GM23248 (cell line): ENCODE data around the gene ERG. TPM values are rescaled to one million over a fixed set of nuclear protein-coding genes. Genes with fewer than 3 reads are reported as not detected.

ENCODE experiments used
- DNase-seq: peaks from one replicate; pipeline ENCODE4 v3.0.0-alpha.2; 2015
- H2AFZ ChIP-seq: fragments of 200-600 bp; sonication (generic); 2 replicates; pipeline ENCODE4 v1.6.1; 2016; ENCODE audit warnings: antibody characterized with exemption
- H3F3A ChIP-seq: fragments of 200-600 bp; sonication (generic); 2 replicates; pipeline ENCODE4 v1.6.1; 2016; ENCODE audit warnings: mild to moderate bottlenecking, antibody characterized with exemption, mixed run types; ENCODE audit not compliant: insufficient read depth
- H3K27ac ChIP-seq: fragments of 200-600 bp; sonication (generic); 2 replicates; pipeline ENCODE4 v1.5.1; 2016; ENCODE audit warnings: mild to moderate bottlenecking
- H3K27me3 ChIP-seq: fragments of 200-600 bp; sonication (generic); replicated peaks from 2 replicates; pipeline ENCODE4 v1.6.1; 2016; ENCODE audit warnings: mild to moderate bottlenecking; ENCODE audit not compliant: insufficient read depth
- H3K36me3 ChIP-seq: fragments of 200-600 bp; sonication (generic); 2 replicates; pipeline ENCODE4 v1.6.1; 2016; ENCODE audit warnings: low read depth, mild to moderate bottlenecking
- H3K4me1 ChIP-seq: fragments of 200-600 bp; sonication (generic); 2 replicates; pipeline ENCODE4 v1.6.1; 2016; ENCODE audit warnings: mild to moderate bottlenecking; ENCODE audit not compliant: insufficient read depth
- H3K4me2 ChIP-seq: fragments of 200-600 bp; sonication (generic); one replicate; pipeline ENCODE4 v1.6.1; 2016; ENCODE audit warnings: mild to moderate bottlenecking; ENCODE audit not compliant: unreplicated experiment
- H3K4me3 ChIP-seq: fragments of 200-600 bp; sonication (generic); 2 replicates; pipeline ENCODE4 v1.5.1; 2016; ENCODE audit warnings: mild to moderate bottlenecking
- H3K79me2 ChIP-seq: fragments of 200-600 bp; sonication (generic); 2 replicates; pipeline ENCODE4 v1.6.1; 2016; ENCODE audit warnings: mild to moderate bottlenecking; ENCODE audit not compliant: insufficient read depth
- H3K9ac ChIP-seq: fragments of 200-600 bp; sonication (generic); 2 replicates; pipeline ENCODE4 v1.6.1; 2016; ENCODE audit warnings: mild to moderate bottlenecking
- H3K9me2 ChIP-seq: fragments of 200-600 bp; sonication (generic); 2 replicates; pipeline ENCODE4 v1.6.1; 2016; ENCODE audit warnings: mixed run types, mild to moderate bottlenecking, moderate library complexity; ENCODE audit not compliant: insufficient read depth
- H3K9me3 ChIP-seq: fragments of 200-600 bp; sonication (generic); one replicate; pipeline ENCODE4 v1.6.1; 2017; ENCODE audit warnings: low read depth
- H4K20me1 ChIP-seq: fragments of 200-600 bp; sonication (generic); 2 replicates; pipeline ENCODE4 v1.6.0; 2016; ENCODE audit not compliant: insufficient read depth
- EZH2 ChIP-seq: fragments of 200-600 bp; sonication (generic); IDR thresholded peaks from 2 replicates; pipeline ENCODE4 v1.6.1; 2018; ENCODE audit warnings: antibody characterized with exemption, mild to moderate bottlenecking; ENCODE audit not compliant: insufficient read depth, poor library complexity, severe bottlenecking
- EZH2phosphoT487 ChIP-seq: fragments of 200-600 bp; sonication (generic); IDR thresholded peaks from 2 replicates; pipeline ENCODE4 v1.6.1; 2018; ENCODE audit warnings: antibody characterized with exemption, moderate library complexity, mild to moderate bottlenecking, low read depth; ENCODE audit not compliant: insufficient read depth
- WGBS, 2 experiments: methylation state at CpG; one replicate each; pipeline ENCODE4 v1.1.6; 2015 to 2017; ENCODE audit warnings: low lambda C conversion rate in 2 of 2, low coverage in 1 of 2; ENCODE audit errors: missing lambda C conversion rate in 2 of 2; 5-methylcytosine and 5-hydroxymethylcytosine counted together
- in situ Hi-C: fragments of 300-500 bp; cut with MboI; formaldehyde crosslinking; loops from 2 replicates; pipeline ENCODE4 v1.15.0; 2020
- polyA plus RNA-seq: library from polyadenylated mRNA; unstranded; fragments of >200 nt; fragmentation: Nextera tagmentation; extraction: Ambion mirVana; gene quantifications from 2 replicates; pipeline ENCODE4 v1.2.1, GENCODE V29; 2016
- small RNA-seq: library from RNA; depleted of rRNA; stranded (forward); fragments of <200 nt; gene quantifications from one replicate; pipeline ENCODE3, GENCODE V24; 2014; ENCODE audit warnings: low read depth, low replicate concordance
- total RNA-seq: library from RNA; depleted of rRNA; stranded (reverse); fragments of >200 nt; shearing (Covaris generic); gene quantifications from 2 replicates; pipeline ENCODE4 v1.2.3, GENCODE V29; 2014; rRNA removed

The ERG gene
- total and polyA plus RNA-seq, 2 experiments from 2014 or later, result 0.76 to 1.3 TPM

- DNase-seq, result no peak
- 90 to 92% methylated on average over 8 of the region's 8 CpGs for WGBS, 2 experiments
- no peak for TF ChIP-seq EZH2phosphoT487
- no peak for TF ChIP-seq EZH2
- Histone ChIP-seq H3K9me2 (no peaks in the 10 kb centered on the region), H3K9ac (no peak overlapping the region), H4K20me1 (no peaks in the 10 kb centered on the region), H3K27ac (no peak overlapping the region), H3K36me3 (no peaks in the 10 kb centered on the region), H3K4me3 (no peak overlapping the region), H3K4me2 (no peak overlapping the region), H3K79me2 (no peaks in the 10 kb centered on the region), H3K4me1 (peaks cover 8% of the 10 kb centered on the region), H3K9me3 (no peaks in the 10 kb centered on the region), H3K27me3 (no peaks in the 10 kb centered on the region), H2AFZ (no peak overlapping the region), H3F3A (no peaks in the 10 kb centered on the region)
- in situ Hi-C loops, result no loop called here
Measured at GRCh38 chr21:38333301-38334272, 164.7 kb downstream of the ERG start.

- no peak overlapping the region for H3K27ac ChIP-seq
- in situ Hi-C loops, result no loop called here
- H3K4me1 ChIP-seq, result peaks cover 32% of the 10 kb centered on the region
- no peaks in the 10 kb centered on the region for H3K36me3 ChIP-seq
- H3K9me2 ChIP-seq, result no peaks in the 10 kb centered on the region
- H3K4me3 ChIP-seq, result no peak overlapping the region
- no peaks in the 10 kb centered on the region for H3K27me3 ChIP-seq
- no peak for TF ChIP-seq EZH2
- no peak for TF ChIP-seq EZH2phosphoT487
- H3K9me3 ChIP-seq, result no peaks in the 10 kb centered on the region
- no peaks in the 10 kb centered on the region for H4K20me1 ChIP-seq
- H3K79me2 ChIP-seq, result no peaks in the 10 kb centered on the region
- no peak overlapping the region for H2AFZ ChIP-seq
- no peak overlapping the region for H3K4me2 ChIP-seq
- 58 to 67% methylated on average over 2 of the region's 2 CpGs for WGBS, 2 experiments
- no peak for DNase-seq
- H3F3A ChIP-seq, result peaks cover 7% of the 10 kb centered on the region
- no peak overlapping the region for H3K9ac ChIP-seq
Measured at GRCh38 chr21:38330666-38331065, 167.6 kb downstream of the ERG start.

Small RNA genes lying within 50 kb of the gene (small RNA-seq; reads per million reads assigned to genes)
- not detected for gene SNRPGP13

Other genes with a start within 250 kb of the ERG start
- 1.2 and 2.1 TPM in 2 replicates for gene KCNJ15, start 241.5 kb downstream of the ERG start, total RNA-seq
- gene KCNJ15, start 241.5 kb downstream of the ERG start, polyA plus RNA-seq, result 2.1 and 2.3 TPM in 2 replicates